Gastrocnemius medialis (tissue), 4 donors: ENCODE data around the gene SKA2.

Experiments
- CTCF ChIP-seq, 5 experiments: fragments of 450-650 bp in 3 of 5; fragments of 200-600 bp in 2 of 5; sonication (generic) in 2 of 5; IDR thresholded peaks in 4 of 5; conservative IDR thresholded peaks in 1 of 5; 1 replicate in 4 of 5; 2 replicates in 1 of 5; pipeline ENCODE4 v1.5.1; 2016 to 2019; ENCODE audit warnings: antibody characterized with exemption in 5 of 5, mild to moderate bottlenecking in 3 of 5, moderate library complexity in 3 of 5
- POLR2A ChIP-seq, 2 donors: fragments of 450-650 bp; IDR thresholded peaks; one replicate each; pipeline ENCODE4 v1.6.1; 2017; ENCODE audit warnings: antibody characterized with exemption in 2 of 2, mild to moderate bottlenecking in 2 of 2, moderate library complexity in 2 of 2

DNA sequence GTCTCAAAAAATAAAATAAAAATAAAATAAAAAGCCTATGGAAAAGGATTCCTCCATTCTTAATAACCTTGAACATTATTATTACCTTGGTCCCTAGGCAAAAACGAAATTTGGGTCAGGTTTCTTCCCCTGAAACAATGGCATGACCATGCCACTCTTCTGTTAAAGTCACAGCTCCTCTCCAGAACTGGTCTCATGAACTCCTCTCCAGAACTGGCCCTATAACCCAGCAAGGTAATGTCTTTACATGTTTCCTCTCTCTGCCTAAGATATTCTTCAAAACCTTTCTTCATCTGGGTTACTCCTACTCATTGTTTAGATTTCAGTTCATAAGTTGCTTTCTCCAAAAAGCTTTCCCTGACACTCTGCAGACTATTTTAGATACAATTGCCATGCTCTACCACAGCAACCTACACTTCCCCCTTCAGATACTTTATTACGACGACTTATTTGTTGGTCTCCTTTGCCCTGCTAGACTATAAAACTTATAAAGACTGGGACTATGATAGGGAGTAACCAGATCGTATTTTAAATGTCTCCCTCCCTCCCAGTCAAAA, 61.8 kb downstream of the SKA2 start:
- no peak for TF ChIP-seq CTCF (IDR thresholded peaks at IDR 0.05 in 4 of 5, conservative IDR thresholded peaks at IDR 0.05 in 1 of 5)
- TF ChIP-seq POLR2A (IDR thresholded peaks at IDR 0.05): no peak
